ENCODE results near the gene SLC25A2.
A peak's percentile ranks its signal among the peaks of the same experiment; 100 is the strongest.
"Not testable (repeated sequence)": the region's sequence is repeated elsewhere in the genome, so short reads cannot be mapped to it uniquely, and the experiment has no call there.

Gene SLC25A2

GRCh38 chr5:141303756-141304155 lies at the start of gene SLC25A2:
Gene SLC25A2 (minus strand): TSS chr5:141304049. CDS start chr5:141303865, 184 bp downstream.
- Mint-ChIP-seq H3K4me1 (ENCODE audit: low read depth) (no peaks in the 10 kb centered on the region), H3K27me3 (ENCODE audit: low read depth) (no peaks in the 10 kb centered on the region), H3K36me3 (ENCODE audit: low read depth) (peaks cover 3% of the 10 kb centered on the region), H3K27ac (no peak within 1 kb of the TSS), H3K9me3 (peaks cover 65% of the 10 kb centered on the region), H3K4me3 (no peak within 1 kb of the TSS)

GRCh38 chr5:141351591-141351990 lies 47.7 kb upstream of the SLC25A2 start:
- Mint-ChIP-seq H3K4me3 (no peak overlapping the region), H3K4me1 (ENCODE audit: low read depth) (peaks cover 2% of the 10 kb centered on the region), H3K27me3 (ENCODE audit: low read depth) (peaks cover 29% of the 10 kb centered on the region), H3K27ac (no peak overlapping the region), H3K36me3 (ENCODE audit: low read depth) (peaks cover 9% of the 10 kb centered on the region), H3K9me3 (peaks cover 29% of the 10 kb centered on the region)

- Mint-ChIP-seq H3K27ac (peak within 1 kb of the TSS; percentile 9), H3K36me3 (ENCODE audit: low read depth) (peaks cover 9% of the 10 kb centered on the region), H3K4me3 (peak within 1 kb of the TSS; percentile 65), H3K9me3 (peaks cover 22% of the 10 kb centered on the region), H3K27me3 (ENCODE audit: low read depth) (peaks cover 20% of the 10 kb centered on the region), H3K4me1 (ENCODE audit: low read depth) (peaks cover 2% of the 10 kb centered on the region)
These were observed 46.2 kb upstream of the SLC25A2 start, which contains the start of gene PCDHGB1 for GRCh38 chr5:141349917-141350619. Gene PCDHGB1 (plus strand): TSS chr5:141350099. CDS start chr5:141350261, 162 bp downstream.

- H3K27me3 Mint-ChIP-seq (ENCODE audit: low read depth), result peaks cover 12% of the 10 kb centered on the region
- H3K9me3 Mint-ChIP-seq, result peaks cover 34% of the 10 kb centered on the region
- H3K4me3 Mint-ChIP-seq, result not testable (repeated sequence)
These were observed 42.2 kb upstream of the SLC25A2 start for GRCh38 chr5:141346017-141346416.

GRCh38 chr5:141345327-141345726 lies 41.5 kb upstream of the SLC25A2 start:
- H3K36me3 Mint-ChIP-seq (ENCODE audit: low read depth), result peaks cover 7% of the 10 kb centered on the region
- H3K4me1 Mint-ChIP-seq (ENCODE audit: low read depth), result peaks cover 2% of the 10 kb centered on the region
- H3K4me3 Mint-ChIP-seq, result no peak overlapping the region
- H3K27me3 Mint-ChIP-seq (ENCODE audit: low read depth), result peaks cover 11% of the 10 kb centered on the region
- H3K9me3 Mint-ChIP-seq, result peaks cover 35% of the 10 kb centered on the region
- no peak overlapping the region for H3K27ac Mint-ChIP-seq

More at GRCh38 chr5:141346017-141346416, 42.2 kb upstream of the SLC25A2 start:
- not testable (repeated sequence) for H3K27ac Mint-ChIP-seq; H3K4me1 Mint-ChIP-seq (ENCODE audit: low read depth); H3K36me3 Mint-ChIP-seq (ENCODE audit: low read depth)

- Mint-ChIP-seq H3K4me3 (peak overlapping the region; percentile 74), H3K9me3 (peaks cover 39% of the 10 kb centered on the region), H3K27me3 (ENCODE audit: low read depth) (peaks cover 9% of the 10 kb centered on the region), H3K27ac (no peak overlapping the region), H3K36me3 (ENCODE audit: low read depth) (peaks cover 5% of the 10 kb centered on the region), H3K4me1 (ENCODE audit: low read depth) (no peaks in the 10 kb centered on the region)
These were observed 40.2 kb upstream of the SLC25A2 start for GRCh38 chr5:141343953-141344463.

GRCh38 chr5:141343242-141343952 lies 39.5 kb upstream of the SLC25A2 start, which contains the start of gene PCDHGA3:
Gene PCDHGA3 (plus strand): TSS chr5:141343829. CDS start chr5:141344034, 205 bp downstream.
- Mint-ChIP-seq H3K27ac (no peak within 1 kb of the TSS), H3K4me1 (ENCODE audit: low read depth) (no peaks in the 10 kb centered on the region), H3K27me3 (ENCODE audit: low read depth) (peaks cover 11% of the 10 kb centered on the region), H3K4me3 (peak within 1 kb of the TSS; percentile 74), H3K9me3 (peaks cover 39% of the 10 kb centered on the region), H3K36me3 (ENCODE audit: low read depth) (peaks cover 5% of the 10 kb centered on the region)

- no peaks in the 10 kb centered on the region for H3K4me1 Mint-ChIP-seq (ENCODE audit: low read depth)
- no peak overlapping the region for H3K4me3 Mint-ChIP-seq
- H3K27me3 Mint-ChIP-seq (ENCODE audit: low read depth), result peaks cover 15% of the 10 kb centered on the region
- H3K27ac Mint-ChIP-seq, result no peak overlapping the region
- H3K36me3 Mint-ChIP-seq (ENCODE audit: low read depth), result peaks cover 5% of the 10 kb centered on the region
- peaks cover 43% of the 10 kb centered on the region for H3K9me3 Mint-ChIP-seq
These were observed 38.9 kb upstream of the SLC25A2 start for GRCh38 chr5:141342773-141343172.

GRCh38 chr5:141340781-141341354 lies 37.0 kb upstream of the SLC25A2 start:
- Mint-ChIP-seq H3K9me3 (peaks cover 38% of the 10 kb centered on the region), H3K27me3 (ENCODE audit: low read depth) (peaks cover 29% of the 10 kb centered on the region)
- H3K4me3 Mint-ChIP-seq; H3K4me1 Mint-ChIP-seq (ENCODE audit: low read depth); H3K36me3 Mint-ChIP-seq (ENCODE audit: low read depth); H3K27ac Mint-ChIP-seq: not testable (repeated sequence)

GRCh38 chr5:141338538-141339306 lies 34.9 kb upstream of the SLC25A2 start, which contains the start of gene PCDHGA2:
Gene PCDHGA2 (plus strand): TSS chr5:141338760.
- peak within 1 kb of the TSS; percentile 62 for H3K4me3 Mint-ChIP-seq
- H3K36me3 Mint-ChIP-seq (ENCODE audit: low read depth), result peaks cover 3% of the 10 kb centered on the region
- peaks cover 37% of the 10 kb centered on the region for H3K9me3 Mint-ChIP-seq

GRCh38 chr5:141332571-141332970 lies 28.7 kb upstream of the SLC25A2 start:
- H3K9me3 Mint-ChIP-seq, result peaks cover 38% of the 10 kb centered on the region
- H3K36me3 Mint-ChIP-seq (ENCODE audit: low read depth); H3K27ac Mint-ChIP-seq; H3K4me1 Mint-ChIP-seq (ENCODE audit: low read depth); H3K4me3 Mint-ChIP-seq: not testable (repeated sequence)
- peaks cover 60% of the 10 kb centered on the region for H3K27me3 Mint-ChIP-seq (ENCODE audit: low read depth)

More at GRCh38 chr5:141338538-141339306, 34.9 kb upstream of the SLC25A2 start, which contains the start of gene PCDHGA2:
- H3K27ac Mint-ChIP-seq, result peak within 1 kb of the TSS; percentile 63
- H3K27me3 Mint-ChIP-seq (ENCODE audit: low read depth), result peaks cover 49% of the 10 kb centered on the region
- no peaks in the 10 kb centered on the region for H3K4me1 Mint-ChIP-seq (ENCODE audit: low read depth)

GRCh38 chr5:141330299-141331080 lies 26.6 kb upstream of the SLC25A2 start, which contains the start of gene PCDHGA1:
Gene PCDHGA1 (plus strand): TSS chr5:141330514.
- H3K4me1 Mint-ChIP-seq (ENCODE audit: low read depth), result peaks cover 6% of the 10 kb centered on the region
- H3K27me3 Mint-ChIP-seq (ENCODE audit: low read depth), result peaks cover 41% of the 10 kb centered on the region
- H3K36me3 Mint-ChIP-seq (ENCODE audit: low read depth), result no peaks in the 10 kb centered on the region
- H3K9me3 Mint-ChIP-seq, result peaks cover 33% of the 10 kb centered on the region
- peak within 1 kb of the TSS; percentile 34 for H3K4me3 Mint-ChIP-seq
- no peak within 1 kb of the TSS for H3K27ac Mint-ChIP-seq

- H3K36me3 Mint-ChIP-seq (ENCODE audit: low read depth), result no peaks in the 10 kb centered on the region
- peaks cover 6% of the 10 kb centered on the region for H3K4me1 Mint-ChIP-seq (ENCODE audit: low read depth)
- peaks cover 22% of the 10 kb centered on the region for H3K27me3 Mint-ChIP-seq (ENCODE audit: low read depth)
- no peak overlapping the region for H3K27ac Mint-ChIP-seq
- H3K4me3 Mint-ChIP-seq, result no peak overlapping the region
- peaks cover 30% of the 10 kb centered on the region for H3K9me3 Mint-ChIP-seq
These were observed 24.4 kb upstream of the SLC25A2 start for GRCh38 chr5:141328231-141328630.

Data from T-helper 1 cell treated with Interleukin-12 subunit alpha and Interleukin-12 subunit beta and Interleukin-4 antibody, amounts not matched to agents 30 μg/mL and 1 μg/mL, for 36 hours (primary cell).